HCT116 (cell line): ENCODE measurements around the gene TMUB1. TPM values are rescaled to one million over a fixed set of nuclear protein-coding genes. Genes with fewer than 3 reads are reported as not detected.

Source experiments
- ATAC-seq: fragments of 200-7000 bp; cut with Tn5 transposase; 2 replicates; pipeline ENCODE4 v1.9.1; 2020; ENCODE audit warnings: mild to moderate bottlenecking, moderate library complexity
- BruUV-seq: library from RNA; stranded (reverse); fragments of 400-500 nt; replicated peaks from 2 replicates; lab custom pipeline; 2021; lab: Mats Ljungman, UMichigan
- CTCF ChIA-PET: fragments of 300-600 bp; sonication (Branson Sonifier 250); formaldehyde crosslinking; loops from one replicate; lab custom pipeline; 2021; ENCODE audit warnings: antibody characterized with exemption; lab: Charles Lee
- POLR2A ChIA-PET: fragments of 300-600, 350-600 bp; sonication (Branson Sonifier 250); formaldehyde crosslinking; loops from one replicate; lab custom pipeline; 2021; ENCODE audit warnings: antibody characterized with exemption; lab: Charles Lee
- RAD21 ChIA-PET, 2 experiments: fragments of 300-600 bp; sonication (Branson Sonifier 250); formaldehyde crosslinking; loops; one replicate each; lab custom pipeline; 2023; ENCODE audit warnings: low total read pairs in 2 of 2; ENCODE audit not compliant: uncharacterized antibody in 2 of 2, unreplicated experiment in 2 of 2, low non-redundant PET in 1 of 2; lab: Charles Lee
- DNase-seq: peaks from one replicate; pipeline ENCODE4 v3.0.0-alpha.2; 2010; ENCODE audit warnings: low read depth, low spot score
- H2AFZ ChIP-seq: fragments of 200-600 bp; shearing (Covaris generic), sonication (generic); 2 replicates; pipeline ENCODE4 v1.6.1; 2017; ENCODE audit warnings: low read depth, mixed run types, mixed read lengths, antibody characterized with exemption, low read length; ENCODE audit not compliant: poor library complexity, severe bottlenecking
- H3K27ac ChIP-seq: 2 replicates; pipeline ENCODE4 v1.5.1; 2012; ENCODE audit warnings: low read depth, low read length
- H3K27me3 ChIP-seq: fragments of 200-600 bp; sonication (generic); 2 replicates; pipeline ENCODE4 v1.6.1; 2016; ENCODE audit warnings: mixed run types, low read length, mixed read lengths; ENCODE audit not compliant: insufficient read depth
- H3K36me3 ChIP-seq, 2 experiments: fragments of 200-500 bp in 1 of 2; fragments of 200-600 bp in 1 of 2; sonication (Bioruptor generic) in 1 of 2; sonication (generic) in 1 of 2; 2 replicates each; pipeline versions ENCODE4 v1.5.1 to v1.6.1; 2014 to 2016; ENCODE audit warnings: low read length in 2 of 2, inconsistent platforms in 1 of 2, mixed read lengths in 1 of 2, mixed run types in 1 of 2; ENCODE audit not compliant: insufficient read depth in 2 of 2, control insufficient read depth in 1 of 2
- H3K4me1 ChIP-seq, 2 experiments: fragments of 200-600 bp in 1 of 2; sonication (generic) in 1 of 2; 2 replicates each; pipeline versions ENCODE4 v1.5.1 to v1.6.1; 2012 to 2017; ENCODE audit warnings: low read length in 2 of 2, inconsistent platforms in 1 of 2, mild to moderate bottlenecking in 1 of 2, mixed read lengths in 1 of 2, mixed run types in 1 of 2, moderate library complexity in 1 of 2; ENCODE audit not compliant: insufficient read depth in 2 of 2, control insufficient read depth in 1 of 2
- H3K4me2 ChIP-seq: fragments of 200-600 bp; sonication (generic); 2 replicates; pipeline ENCODE4 v1.6.1; 2017; ENCODE audit warnings: mixed run types, low read length, mixed read lengths
- H3K4me3 ChIP-seq, 2 experiments: fragments of 200-600 bp in 1 of 2; sonication (generic) in 1 of 2; replicated peaks in 1 of 2; 2 replicates each; pipeline ENCODE4 v1.5.1; 2011 to 2016; ENCODE audit warnings: low read length in 2 of 2, control low read depth in 1 of 2, low read depth in 1 of 2, mild to moderate bottlenecking in 1 of 2, mixed read lengths in 1 of 2, mixed run types in 1 of 2
- H3K79me2 ChIP-seq: fragments of 200-600 bp; sonication (generic); 2 replicates; pipeline ENCODE4 v1.6.1; 2017; ENCODE audit warnings: mild to moderate bottlenecking, mixed run types, low read length, moderate library complexity, mixed read lengths; ENCODE audit not compliant: insufficient read depth
- H3K9ac ChIP-seq: fragments of 200-600 bp; sonication (generic); 2 replicates; pipeline ENCODE4 v1.6.1; 2016; ENCODE audit warnings: low read length, mixed read lengths
- H3K9me2 ChIP-seq: fragments of 200-600 bp; sonication (generic), shearing (Covaris generic); 2 replicates; pipeline ENCODE4 v1.6.1; 2017; ENCODE audit warnings: mixed run types, mild to moderate bottlenecking, moderate library complexity; ENCODE audit not compliant: insufficient read depth
- H3K9me3 ChIP-seq, 2 experiments: fragments of 200-500 bp in 1 of 2; fragments of 200-600 bp in 1 of 2; sonication (Bioruptor generic) in 1 of 2; sonication (generic) in 1 of 2; 2 replicates each; pipeline ENCODE4 v1.6.1; 2014 to 2017; ENCODE audit warnings: low read length in 2 of 2, mixed read lengths in 2 of 2, inconsistent platforms in 1 of 2, low read depth in 1 of 2, mild to moderate bottlenecking in 1 of 2, mixed run types in 1 of 2, moderate library complexity in 1 of 2; ENCODE audit not compliant: control insufficient read depth in 1 of 2, insufficient read depth in 1 of 2
- H4K20me1 ChIP-seq: fragments of 200-600 bp; sonication (generic), shearing (Covaris generic); 2 replicates; pipeline ENCODE4 v1.6.1; 2017; ENCODE audit warnings: mixed run types, mild to moderate bottlenecking, moderate library complexity; ENCODE audit not compliant: insufficient read depth
- EZH2 ChIP-seq: fragments of 200-600 bp; sonication (generic); IDR thresholded peaks from 2 replicates; pipeline ENCODE4 v1.6.1; 2017; ENCODE audit warnings: antibody characterized with exemption, mixed run types
- EZH2phosphoT487 ChIP-seq: fragments of 200-600 bp; IDR thresholded peaks from 2 replicates; pipeline ENCODE4 v1.6.1; 2018; ENCODE audit warnings: antibody characterized with exemption, borderline replicate concordance
- MAX ChIP-seq: IDR thresholded peaks from 2 replicates; pipeline ENCODE4 v1.6.1; 2012
- intact Hi-C: fragments of 100-400 bp; cut with micrococcal nuclease; formaldehyde crosslinking; loops from 2 replicates; pipeline ENCODE4 v1.10.0; 2022
- total RNA-seq: library from RNA; stranded (reverse); gene quantifications from one replicate; pipeline ENCODE4 v1.2.1, GENCODE V29; 2021; ENCODE audit not compliant: unreplicated experiment
- TF ChIP-seq, protein P1 (sequence below), 3 experiments: fragments of 200-600 bp in 1 of 3; sonication (generic) in 1 of 3; IDR thresholded peaks in 2 of 3; conservative IDR thresholded peaks in 1 of 3; 2 replicates each; pipeline ENCODE4 v1.5.1; 2012 to 2017; ENCODE audit warnings: low read depth in 2 of 3, low read length in 2 of 3, antibody characterized with exemption in 1 of 3, borderline replicate concordance in 1 of 3, control low read depth in 1 of 3, mild to moderate bottlenecking in 1 of 3, mixed read lengths in 1 of 3, mixed run types in 1 of 3, moderate library complexity in 1 of 3; ENCODE audit not compliant: insufficient read depth in 1 of 3
- TF ChIP-seq, protein P2 (sequence below): IDR thresholded peaks from 2 replicates; pipeline ENCODE4 v1.6.1; 2012; ENCODE audit warnings: low read depth

The TMUB1 gene
- total RNA-seq, 1 experiment from 2014 or later, result 75.8 TPM

DNA sequence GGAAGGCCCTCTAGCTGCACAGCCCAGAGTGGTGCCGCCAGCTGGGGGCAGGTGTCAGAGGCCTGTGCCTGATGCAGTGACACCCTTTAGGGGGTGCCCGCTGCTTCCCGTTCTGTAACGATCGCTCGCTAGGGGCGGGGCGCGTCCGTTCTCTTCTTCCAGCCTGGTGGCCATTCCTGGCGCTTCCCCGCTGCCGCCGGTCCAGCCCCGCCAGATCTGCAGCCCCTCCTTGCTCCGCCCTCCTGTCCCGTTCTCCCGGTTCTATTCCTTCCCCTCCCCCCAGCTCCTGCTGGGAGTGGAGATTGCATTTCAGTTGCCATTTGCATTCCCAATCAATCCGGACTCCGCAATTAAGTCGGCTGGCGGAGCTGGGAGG, 42.2 kb upstream of the TMUB1 start:
- Histone ChIP-seq H3K9me3 (no peaks in the 10 kb centered on the region), H3K36me3 (peaks cover 18 to 24% of the 10 kb centered on the region in 2 experiments; a peak in 3 of 4 replicates), H3K27me3 (no peaks in the 10 kb centered on the region), H4K20me1 (no peaks in the 10 kb centered on the region), H2AFZ (no peak overlapping the region), H3K4me2 (no peak overlapping the region), H3K9ac (no peak overlapping the region), H3K9me2 (no peaks in the 10 kb centered on the region), H3K27ac (no peak overlapping the region), H3K4me1 (peaks cover 0 to 8% of the 10 kb centered on the region in 2 experiments; a peak in 1 of 4 replicates), H3K79me2 (peaks cover 6% of the 10 kb centered on the region; the same call in 1 of the 2 replicates), H3K4me3 (no peak overlapping the region)
- ATAC-seq (no peak), DNase-seq (no peak)
- ChIA-PET CTCF (no interaction called here), POLR2A (no interaction called here), RAD21 (no interaction called here)
- TF ChIP-seq, protein P1, sequence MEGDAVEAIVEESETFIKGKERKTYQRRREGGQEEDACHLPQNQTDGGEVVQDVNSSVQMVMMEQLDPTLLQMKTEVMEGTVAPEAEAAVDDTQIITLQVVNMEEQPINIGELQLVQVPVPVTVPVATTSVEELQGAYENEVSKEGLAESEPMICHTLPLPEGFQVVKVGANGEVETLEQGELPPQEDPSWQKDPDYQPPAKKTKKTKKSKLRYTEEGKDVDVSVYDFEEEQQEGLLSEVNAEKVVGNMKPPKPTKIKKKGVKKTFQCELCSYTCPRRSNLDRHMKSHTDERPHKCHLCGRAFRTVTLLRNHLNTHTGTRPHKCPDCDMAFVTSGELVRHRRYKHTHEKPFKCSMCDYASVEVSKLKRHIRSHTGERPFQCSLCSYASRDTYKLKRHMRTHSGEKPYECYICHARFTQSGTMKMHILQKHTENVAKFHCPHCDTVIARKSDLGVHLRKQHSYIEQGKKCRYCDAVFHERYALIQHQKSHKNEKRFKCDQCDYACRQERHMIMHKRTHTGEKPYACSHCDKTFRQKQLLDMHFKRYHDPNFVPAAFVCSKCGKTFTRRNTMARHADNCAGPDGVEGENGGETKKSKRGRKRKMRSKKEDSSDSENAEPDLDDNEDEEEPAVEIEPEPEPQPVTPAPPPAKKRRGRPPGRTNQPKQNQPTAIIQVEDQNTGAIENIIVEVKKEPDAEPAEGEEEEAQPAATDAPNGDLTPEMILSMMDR (IDR thresholded peaks at IDR 0.05 in 2 of 3, conservative IDR thresholded peaks at IDR 0.05 in 1 of 3; ENCODE audit: borderline replicate concordance in 1 of 3, insufficient read depth in 1 of 3, low read depth in 2 of 3, low read length in 2 of 3), result no peak
- TF ChIP-seq MAX (no peak), EZH2phosphoT487 (no peak), EZH2 (no peak)
- TF ChIP-seq, protein P2, sequence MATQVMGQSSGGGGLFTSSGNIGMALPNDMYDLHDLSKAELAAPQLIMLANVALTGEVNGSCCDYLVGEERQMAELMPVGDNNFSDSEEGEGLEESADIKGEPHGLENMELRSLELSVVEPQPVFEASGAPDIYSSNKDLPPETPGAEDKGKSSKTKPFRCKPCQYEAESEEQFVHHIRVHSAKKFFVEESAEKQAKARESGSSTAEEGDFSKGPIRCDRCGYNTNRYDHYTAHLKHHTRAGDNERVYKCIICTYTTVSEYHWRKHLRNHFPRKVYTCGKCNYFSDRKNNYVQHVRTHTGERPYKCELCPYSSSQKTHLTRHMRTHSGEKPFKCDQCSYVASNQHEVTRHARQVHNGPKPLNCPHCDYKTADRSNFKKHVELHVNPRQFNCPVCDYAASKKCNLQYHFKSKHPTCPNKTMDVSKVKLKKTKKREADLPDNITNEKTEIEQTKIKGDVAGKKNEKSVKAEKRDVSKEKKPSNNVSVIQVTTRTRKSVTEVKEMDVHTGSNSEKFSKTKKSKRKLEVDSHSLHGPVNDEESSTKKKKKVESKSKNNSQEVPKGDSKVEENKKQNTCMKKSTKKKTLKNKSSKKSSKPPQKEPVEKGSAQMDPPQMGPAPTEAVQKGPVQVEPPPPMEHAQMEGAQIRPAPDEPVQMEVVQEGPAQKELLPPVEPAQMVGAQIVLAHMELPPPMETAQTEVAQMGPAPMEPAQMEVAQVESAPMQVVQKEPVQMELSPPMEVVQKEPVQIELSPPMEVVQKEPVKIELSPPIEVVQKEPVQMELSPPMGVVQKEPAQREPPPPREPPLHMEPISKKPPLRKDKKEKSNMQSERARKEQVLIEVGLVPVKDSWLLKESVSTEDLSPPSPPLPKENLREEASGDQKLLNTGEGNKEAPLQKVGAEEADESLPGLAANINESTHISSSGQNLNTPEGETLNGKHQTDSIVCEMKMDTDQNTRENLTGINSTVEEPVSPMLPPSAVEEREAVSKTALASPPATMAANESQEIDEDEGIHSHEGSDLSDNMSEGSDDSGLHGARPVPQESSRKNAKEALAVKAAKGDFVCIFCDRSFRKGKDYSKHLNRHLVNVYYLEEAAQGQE, result no peak
- intact Hi-C loops, result loop anchor here (10.0 kb wide), 1 partner anchor 119 kb away; the partner anchor contains the start of gene SMARCD3
- BruUV-seq, result no TSS peak
